Stomach (tissue), 9 donors: ENCODE results near the gene WDR27. TPM values are rescaled to one million over a fixed set of nuclear protein-coding genes. Genes with fewer than 3 reads are reported as not detected.

Experiments used
- DNase-seq, 2 donors: peaks; one replicate each; pipeline versions ENCODE4 v3.0.0 to v3.0.0-alpha.2; 2013 to 2019
- H3K27ac ChIP-seq, 5 donors: fragments of 200-600 bp in 4 of 5; sonication (generic) in 4 of 5; one replicate each; pipeline ENCODE4 v1.5.1; 2013 to 2019; ENCODE audit warnings: mild to moderate bottlenecking in 1 of 5, moderate library complexity in 1 of 5
- H3K27me3 ChIP-seq, 3 donors: fragments of 200-600 bp; sonication (generic); one replicate each; pipeline ENCODE4 v1.5.1; 2017 to 2019; ENCODE audit warnings: mixed run types in 1 of 3
- H3K36me3 ChIP-seq, 4 donors: fragments of 200-600 bp; sonication (generic); 1 replicate in 3 of 4; 2 replicates in 1 of 4; pipeline ENCODE4 v1.5.1; 2016 to 2019
- H3K4me1 ChIP-seq, 4 donors: fragments of 200-600 bp; sonication (generic); one replicate each; pipeline ENCODE4 v1.5.1; 2016 to 2019
- H3K4me3 ChIP-seq, 4 donors: fragments of 200-600 bp; sonication (generic) in 3 of 4; one replicate each; pipeline ENCODE4 v1.5.1; 2016 to 2019; ENCODE audit warnings: mild to moderate bottlenecking in 1 of 4
- H3K9me3 ChIP-seq, 4 donors: fragments of 200-600 bp; sonication (generic); one replicate each; pipeline ENCODE4 v1.5.1; 2016 to 2019
- CTCF ChIP-seq, 7 experiments: fragments of 450-650 bp in 4 of 7; fragments of 200-600 bp in 3 of 7; sonication (generic) in 3 of 7; IDR thresholded peaks; one replicate each; pipeline ENCODE4 v1.5.1; 2016 to 2019; ENCODE audit warnings: antibody characterized with exemption in 7 of 7, control low read depth in 2 of 7, mild to moderate bottlenecking in 1 of 7
- EP300 ChIP-seq: sonication (generic); formaldehyde crosslinking; IDR thresholded peaks from one replicate; pipeline ENCODE4 v1.6.1; 2017; ENCODE audit warnings: antibody characterized with exemption
- POLR2A ChIP-seq, 4 donors: fragments of 450-650 bp; IDR thresholded peaks; one replicate each; pipeline ENCODE4 v1.6.1; 2016; ENCODE audit warnings: antibody characterized with exemption in 4 of 4, control low read depth in 2 of 4, mild to moderate bottlenecking in 1 of 4, moderate library complexity in 1 of 4
- POLR2AphosphoS5 ChIP-seq, 3 donors: sonication (generic); formaldehyde crosslinking; IDR thresholded peaks; one replicate each; pipeline ENCODE4 v1.6.1; 2016; ENCODE audit warnings: antibody characterized with exemption in 3 of 3
- WGBS, 5 donors: extraction: QIAGEN DNeasy Blood & Tissue Kit in 3 of 5; methylation state at CpG; one replicate each; pipeline versions ENCODE4 v1.1.5 to v1.1.7; 2013 to 2018; 5-methylcytosine and 5-hydroxymethylcytosine counted together
- intact Hi-C: fragments of 100-400 bp; cut with DNase I; formaldehyde crosslinking; loops from one replicate; pipeline ENCODE4 v1.15.1; 2023; ENCODE audit warnings: low total_unique reads
- polyA plus RNA-seq, 3 donors: library from polyadenylated mRNA; stranded (reverse); fragments of 200-250 nt; gene quantifications; one replicate each; pipeline ENCODE4 v1.2.3, GENCODE V29; 2013
- total RNA-seq, 5 donors: library from RNA; depleted of rRNA; stranded (reverse); fragments of >200 nt; gene quantifications; one replicate each; pipeline versions ENCODE4 v1.1.0 to v1.2.3, GENCODE V29; 2014 to 2016
- donor health status: healthy with polysubstance abuse.
- donor health status: Bipolar disorder and iron deficiency.
- donor health status: healthy.

The WDR27 gene
- total and polyA plus RNA-seq, 8 donors = 4.9 to 271 (median 39.9) TPM

- DNase-seq = peak; percentile 33 to 75
- 0 to 1% (median 0%) methylated on average over 8 to 75 of the region's 89 CpGs for WGBS, 5 donors
These were observed 22.2 kb upstream of the WDR27 start for GRCh38 chr6:169723991-169724493.

GRCh38 chr6:169723200-169723909 lies 21.5 kb upstream of the WDR27 start:
- DNase-seq = peak; percentile 80 to 92
- H3K4me3 ChIP-seq = peak overlapping the region; percentile 72 to 86 (median 80)
- peak overlapping the region; percentile 86 to 99 (median 97) for H3K27ac ChIP-seq
- TF ChIP-seq POLR2AphosphoS5 (IDR thresholded peaks at IDR 0.05) (peak in 2 of 3 donors; percentile 38 to 57), EP300 (no peak)
- H3K4me1 ChIP-seq = peaks cover 22 to 57% (median 39%) of the 10 kb centered on the region in 4 donors
- intact Hi-C loops = no loop called here
- H3K27me3 ChIP-seq = no peaks in the 10 kb centered on the region
- H3K36me3 ChIP-seq = peaks cover 0 to under 1% (median 0%) of the 10 kb centered on the region in 4 donors
- H3K9me3 ChIP-seq = no peaks in the 10 kb centered on the region
- WGBS, 5 donors = 0 to 1% (median 0%) methylated on average over 28 to 70 of the region's 70 CpGs

More at GRCh38 chr6:169723991-169724493, 22.2 kb upstream of the WDR27 start:
- Histone ChIP-seq H3K4me3 (peak overlapping the region; percentile 77 to 86 (median 80)), H3K27me3 (no peaks in the 10 kb centered on the region), H3K9me3 (no peaks in the 10 kb centered on the region), H3K4me1 (peaks cover 22 to 50% (median 36%) of the 10 kb centered on the region in 4 donors), H3K36me3 (no peaks in the 10 kb centered on the region), H3K27ac (peak overlapping the region; percentile 78 to 100 (median 98))
- intact Hi-C loops = no loop called here
- TF ChIP-seq POLR2AphosphoS5 (IDR thresholded peaks at IDR 0.05) (no peak), CTCF (IDR thresholded peaks at IDR 0.05) (no peak), EP300 (no peak)

- no peak for TF ChIP-seq EP300
- no peak for TF ChIP-seq POLR2AphosphoS5 (IDR thresholded peaks at IDR 0.05)
- peak in 1 of 4 donors; percentile 5 for TF ChIP-seq POLR2A (IDR thresholded peaks at IDR 0.05)
- no peak for TF ChIP-seq CTCF (IDR thresholded peaks at IDR 0.05)
- peak overlapping the region; percentile 72 to 86 (median 80) for H3K4me3 ChIP-seq
- H3K9me3 ChIP-seq = no peaks in the 10 kb centered on the region
- peaks cover 0 to 9% (median under 1%) of the 10 kb centered on the region in 4 donors for H3K36me3 ChIP-seq
- H3K4me1 ChIP-seq = peaks cover 22 to 59% (median 40%) of the 10 kb centered on the region in 4 donors
- H3K27me3 ChIP-seq = no peaks in the 10 kb centered on the region
- WGBS, 5 donors = 1 to 5% (median 2%) methylated on average over 15 to 22 of the region's 22 CpGs
- intact Hi-C loops = no loop called here
- DNase-seq = peak; percentile 43 to 84
- H3K27ac ChIP-seq = peak overlapping the region; percentile 86 to 99 (median 97)
These were observed 20.8 kb upstream of the WDR27 start for GRCh38 chr6:169722362-169723199.

GRCh38 chr6:169720207-169720855 lies 18.5 kb upstream of the WDR27 start:
- Histone ChIP-seq H3K9me3 (no peaks in the 10 kb centered on the region), H3K27ac (no peak overlapping the region), H3K36me3 (peaks cover 10 to 30% (median 23%) of the 10 kb centered on the region in 4 donors), H3K27me3 (no peaks in the 10 kb centered on the region), H3K4me3 (no peak overlapping the region), H3K4me1 (peaks cover 17 to 53% (median 36%) of the 10 kb centered on the region in 4 donors)
- TF ChIP-seq POLR2A (IDR thresholded peaks at IDR 0.05) (no peak), CTCF (IDR thresholded peaks at IDR 0.05) (no peak), POLR2AphosphoS5 (IDR thresholded peaks at IDR 0.05) (no peak), EP300 (no peak)
- WGBS, 5 donors = 89 to 99% (median 95%) methylated on average over 3 of the region's 3 CpGs
- intact Hi-C loops = no loop called here
- no peak for DNase-seq
